ENCODE results near the gene COL4A2.

The COL4A2 gene

GRCh38 chr13:110501188-110501587, 194.1 kb downstream of the COL4A2 start:
- no peak for TF ChIP-seq INSM2 (tag by site-specific recombination; IDR thresholded peaks at IDR 0.05)
- TF ChIP-seq ZNF394 (tag by site-specific recombination; IDR thresholded peaks at IDR 0.05; ENCODE audit: borderline replicate concordance): no peak
- TF ChIP-seq ZNF362 (tag by site-specific recombination; IDR thresholded peaks at IDR 0.05): no peak
- no peak for TF ChIP-seq ZNF274 (IDR thresholded peaks at IDR 0.05; ENCODE audit: low read length)
- no peak for TF ChIP-seq ZNF274 (tag by site-specific recombination; IDR thresholded peaks at IDR 0.05; ENCODE audit: borderline replicate concordance)
- no peak for TF ChIP-seq ZNF37A (tag by site-specific recombination; IDR thresholded peaks at IDR 0.05)
- TF ChIP-seq TSHZ1 (tag by site-specific recombination; IDR thresholded peaks at IDR 0.05; ENCODE audit: borderline replicate concordance): no peak
- no peak for TF ChIP-seq KLF1 (tag by site-specific recombination; IDR thresholded peaks at IDR 0.05)
- no peak for TF ChIP-seq ZNF514 (tag by site-specific recombination; IDR thresholded peaks at IDR 0.05)
- no peak for TF ChIP-seq ZNF596 (tag by site-specific recombination; IDR thresholded peaks at IDR 0.05)
- no peak for TF ChIP-seq ZFHX2 (tag by site-specific recombination; conservative IDR thresholded peaks at IDR 0.05)
- TF ChIP-seq SCRT2 (tag by site-specific recombination; IDR thresholded peaks at IDR 0.05): no peak
- no peak for TF ChIP-seq ZFP3 (tag by site-specific recombination; IDR thresholded peaks at IDR 0.05; ENCODE audit: low read depth)
- TF ChIP-seq ZNF473 (tag by site-specific recombination; IDR thresholded peaks at IDR 0.05): no peak
- no peak for TF ChIP-seq ZNF48 (tag by site-specific recombination; IDR thresholded peaks at IDR 0.05)
- no peak for TF ChIP-seq GLI4 (tag by site-specific recombination; IDR thresholded peaks at IDR 0.05)
- no peak for TF ChIP-seq SP3 (tag by site-specific recombination; IDR thresholded peaks at IDR 0.05)
- TF ChIP-seq ZNF426 (tag by site-specific recombination; IDR thresholded peaks at IDR 0.05): no peak
- POLR2A ChIA-PET: no interaction called here
- H3K4me1 ChIP-seq (ENCODE audit: control insufficient read depth, insufficient read depth, low read length): 0 out of 2 replicates have a peak, but pooled peaks cover 3% of the 10 kb centered on the region

GRCh38 chr13:110503037-110503901, 196.2 kb downstream of the COL4A2 start:
- ChIA-PET POLR2A (no interaction called here), CTCF (interaction anchor here (1.8 kb wide), 1 partner anchor 47 kb away, joined by 3 read pairs; no protein-coding TSS in a partner anchor)
- H3K36me3 ChIP-seq (ENCODE audit: control insufficient read depth in 2 of 2, insufficient read depth in 1 of 2, low read length in 2 of 2): peaks cover 0 to 53% of the 10 kb centered on the region in 2 experiments; a peak in 1 of 3 replicates
- 0 out of 2 replicates have a peak, but pooled peaks cover 3% of the 10 kb centered on the region for H3K4me1 ChIP-seq (ENCODE audit: control insufficient read depth, insufficient read depth, low read length)
- no peak overlapping the region for H3K27ac ChIP-seq (ENCODE audit: extremely low read depth, low read depth, low read length)
- no peak overlapping the region for H3K4me3 ChIP-seq (ENCODE audit: low read depth, low read length)
- H3K9me3 ChIP-seq (ENCODE audit: control insufficient read depth, insufficient read depth, low read depth, low read length): no peaks in the 10 kb centered on the region
- TF ChIP-seq ZNF670 (tag by site-specific recombination; IDR thresholded peaks at IDR 0.05; ENCODE audit: low read depth) (no peak), ZNF133 (tag by site-specific recombination; IDR thresholded peaks at IDR 0.05) (no peak), ZNF221 (tag by site-specific recombination; IDR thresholded peaks at IDR 0.05; ENCODE audit: borderline replicate concordance) (no peak), SCRT2 (tag by site-specific recombination; IDR thresholded peaks at IDR 0.05) (no peak), CTCF (tag by site-specific recombination; IDR thresholded peaks at IDR 0.05) (no peak), ZNF398 (tag by site-specific recombination; IDR thresholded peaks at IDR 0.05) (no peak), ZNF155 (tag by site-specific recombination; IDR thresholded peaks at IDR 0.05) (no peak), ZNF514 (tag by site-specific recombination; IDR thresholded peaks at IDR 0.05) (no peak), ZNF658 (tag by site-specific recombination; IDR thresholded peaks at IDR 0.05) (no peak)

More at GRCh38 chr13:110501188-110501587, 194.1 kb downstream of the COL4A2 start:
- Histone ChIP-seq H3K36me3 (ENCODE audit: control insufficient read depth in 2 of 2, insufficient read depth in 1 of 2, low read length in 2 of 2) (peaks cover 0 to 53% of the 10 kb centered on the region in 2 experiments; a peak in 1 of 3 replicates), H3K27ac (ENCODE audit: extremely low read depth, low read depth, low read length) (no peak overlapping the region), H3K4me3 (ENCODE audit: low read depth, low read length) (no peak overlapping the region), H3K9me3 (ENCODE audit: control insufficient read depth, insufficient read depth, low read depth, low read length) (no peaks in the 10 kb centered on the region)
- CTCF ChIA-PET: no interaction called here
